OCI-LY3 (cell line): ENCODE results near the gene SLC28A1.

ENCODE experiments used
- CTCF ChIP-seq: fragments of 200-600, 300-600 bp; sonication (generic); IDR thresholded peaks from 2 replicates; pipeline ENCODE4 v1.5.1; 2014; ENCODE audit warnings: antibody characterized with exemption, low read length, low read depth
- EZH2phosphoT487 ChIP-seq: fragments of 200-600 bp; shearing (Covaris generic); IDR thresholded peaks from 2 replicates; pipeline ENCODE4 v1.6.1; 2018; ENCODE audit warnings: antibody characterized with exemption, mixed run types, low read depth

DNA sequence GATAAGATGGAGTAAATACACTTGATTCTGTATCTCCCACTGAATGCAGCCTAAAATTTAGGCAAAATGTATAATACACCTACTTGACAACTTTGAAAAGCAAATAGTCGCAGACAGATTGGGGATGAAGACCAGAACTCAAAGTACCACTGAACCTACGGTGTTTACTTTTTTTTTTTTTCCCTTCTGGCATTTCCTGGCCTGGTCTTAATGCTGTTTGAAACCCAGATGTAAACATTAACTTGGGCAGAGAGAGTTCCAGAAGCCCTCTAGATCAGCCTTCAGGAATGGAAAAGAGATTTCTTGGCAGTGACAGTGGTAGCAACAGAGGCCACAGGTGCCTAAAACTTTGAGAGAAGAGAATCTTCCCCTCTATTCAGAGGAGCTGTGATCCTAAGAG lies 39.5 kb upstream of the SLC28A1 start:
- no peak for TF ChIP-seq CTCF
- no peak for TF ChIP-seq EZH2phosphoT487
